Brain microvascular endothelial cell (primary cell): ENCODE measurements around the gene CYP11A1.

Experiments
- DNase-seq: peaks from one replicate; pipeline ENCODE4 v3.0.0-alpha.2; 2020
- H3K27ac ChIP-seq: fragments of 250-450 bp; sonication (Bioruptor Pico); 2 replicates; pipeline ENCODE4 v1.5.1; 2020; ENCODE audit warnings: mild to moderate bottlenecking, moderate library complexity
- H3K27me3 ChIP-seq: fragments of 250-450 bp; sonication (Bioruptor Pico); replicated peaks from 2 replicates; pipeline ENCODE4 v1.5.1; 2020; ENCODE audit warnings: mild to moderate bottlenecking
- H3K36me3 ChIP-seq: fragments of 250-450 bp; sonication (Bioruptor Pico); replicated peaks from 2 replicates; pipeline ENCODE4 v1.5.1; 2020; ENCODE audit warnings: mild to moderate bottlenecking
- H3K4me3 ChIP-seq: 2 replicates; pipeline ENCODE4 v1.5.1; 2011; ENCODE audit warnings: low read depth, mild to moderate bottlenecking, control low read depth, low read length, moderate library complexity
- in situ Hi-C: cut with HindIII; loops from 2 replicates; pipeline ENCODE4 v1.10.0; 2017; ENCODE audit warnings: low sequenced_read_pairs, low pct_ligation_motif_present
- TF ChIP-seq, protein P1 (sequence below): IDR thresholded peaks from 2 replicates; pipeline ENCODE4 v1.5.1; 2011; ENCODE audit warnings: low read depth, mild to moderate bottlenecking, moderate library complexity, low read length, control low read depth, inconsistent platforms; ENCODE audit errors: missing control alignments

CYP11A1 gene

GRCh38 chr15:74367296-74367854 is at the start of gene CYP11A1:
CYP11A1 (minus strand) TSS chr15:74367646; CDS start chr15:74367585, 61 bp downstream.
- Histone ChIP-seq H3K27me3 (no peaks in the 10 kb centered on the region), H3K27ac (no peak within 1 kb of the TSS), H3K4me3 (no peak within 1 kb of the TSS), H3K36me3 (no peaks in the 10 kb centered on the region)
- DNase-seq: no peak
- TF ChIP-seq, protein P1, sequence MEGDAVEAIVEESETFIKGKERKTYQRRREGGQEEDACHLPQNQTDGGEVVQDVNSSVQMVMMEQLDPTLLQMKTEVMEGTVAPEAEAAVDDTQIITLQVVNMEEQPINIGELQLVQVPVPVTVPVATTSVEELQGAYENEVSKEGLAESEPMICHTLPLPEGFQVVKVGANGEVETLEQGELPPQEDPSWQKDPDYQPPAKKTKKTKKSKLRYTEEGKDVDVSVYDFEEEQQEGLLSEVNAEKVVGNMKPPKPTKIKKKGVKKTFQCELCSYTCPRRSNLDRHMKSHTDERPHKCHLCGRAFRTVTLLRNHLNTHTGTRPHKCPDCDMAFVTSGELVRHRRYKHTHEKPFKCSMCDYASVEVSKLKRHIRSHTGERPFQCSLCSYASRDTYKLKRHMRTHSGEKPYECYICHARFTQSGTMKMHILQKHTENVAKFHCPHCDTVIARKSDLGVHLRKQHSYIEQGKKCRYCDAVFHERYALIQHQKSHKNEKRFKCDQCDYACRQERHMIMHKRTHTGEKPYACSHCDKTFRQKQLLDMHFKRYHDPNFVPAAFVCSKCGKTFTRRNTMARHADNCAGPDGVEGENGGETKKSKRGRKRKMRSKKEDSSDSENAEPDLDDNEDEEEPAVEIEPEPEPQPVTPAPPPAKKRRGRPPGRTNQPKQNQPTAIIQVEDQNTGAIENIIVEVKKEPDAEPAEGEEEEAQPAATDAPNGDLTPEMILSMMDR: no peak
- in situ Hi-C loops: loop anchor here (25.0 kb wide), 1 partner anchor 395 kb away; no protein-coding TSS in a partner anchor

DNA sequence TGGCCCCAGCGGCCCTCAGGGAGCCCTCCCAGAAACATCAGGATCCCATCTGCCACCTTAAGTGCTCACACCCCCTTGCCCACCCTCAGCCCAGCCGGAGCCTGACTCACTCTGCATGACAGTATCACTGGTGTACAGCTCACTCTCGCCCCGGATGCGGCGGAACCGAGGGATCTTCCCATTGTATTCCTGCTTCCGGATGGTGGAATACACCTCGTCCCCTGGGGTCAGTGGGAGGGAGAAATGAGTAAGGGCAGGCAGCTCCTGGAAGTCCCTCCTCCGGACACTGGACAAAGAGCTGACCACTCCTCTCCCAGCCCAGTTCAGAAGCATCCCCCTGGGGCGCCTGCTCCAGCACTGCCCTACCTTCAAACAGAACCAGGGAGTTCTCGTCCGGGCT is 49.8 kb upstream of the CYP11A1 start:
- Histone ChIP-seq H3K27ac (peak overlapping the region; percentile 13), H3K27me3 (no peaks in the 10 kb centered on the region), H3K4me3 (no peak overlapping the region), H3K36me3 (peaks cover 45% of the 10 kb centered on the region)
- in situ Hi-C loops: no loop called here
- TF ChIP-seq, protein P1: no peak
- DNase-seq: peak; percentile 59

DNA sequence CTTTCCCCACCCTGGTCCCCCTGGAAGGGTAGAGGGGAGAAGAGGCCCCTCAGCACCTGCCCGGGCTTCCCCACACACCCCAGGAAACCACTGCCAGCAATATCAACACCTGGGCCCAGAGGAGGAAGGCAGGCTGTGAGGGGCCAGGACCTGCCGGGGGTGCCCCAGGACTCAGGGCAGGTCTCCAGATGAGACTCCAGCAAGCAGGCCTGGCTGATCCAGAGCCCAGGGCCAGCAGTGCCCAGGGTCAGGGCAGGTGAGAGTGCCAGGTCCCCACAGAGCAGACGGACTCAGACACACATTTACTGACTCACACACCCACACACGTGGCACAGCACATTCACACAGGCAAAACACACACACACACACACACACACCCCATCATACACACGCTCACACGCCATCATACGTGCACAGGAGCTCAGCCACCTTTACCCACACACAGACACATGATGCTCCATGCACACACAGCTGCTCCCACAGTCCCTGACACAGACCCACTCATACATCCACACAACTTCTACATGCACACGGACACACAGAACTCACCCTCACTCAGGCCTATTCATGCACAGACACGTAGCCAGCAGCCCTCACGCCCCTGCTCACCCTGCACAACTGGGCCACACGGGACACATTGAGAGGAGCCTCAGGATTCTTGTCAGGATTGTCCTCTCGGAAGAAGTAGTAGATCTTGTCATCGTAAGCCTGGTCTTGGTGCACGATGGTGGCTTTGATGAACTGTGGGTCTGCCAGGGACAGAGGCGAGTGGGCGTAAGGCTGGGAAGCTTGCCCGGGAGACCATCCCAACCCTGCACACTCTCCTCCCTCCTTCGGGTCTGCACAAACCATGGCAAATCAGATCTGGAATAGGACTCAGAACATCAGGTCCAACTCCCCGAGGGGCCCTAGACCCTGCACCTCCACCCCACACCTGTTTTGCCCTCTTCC is 48.8 kb upstream of the CYP11A1 start:
- Histone ChIP-seq H3K36me3 (peaks cover 54% of the 10 kb centered on the region), H3K27me3 (no peaks in the 10 kb centered on the region), H3K27ac (no peak overlapping the region), H3K4me3 (no peak overlapping the region)
- no peak for DNase-seq
- TF ChIP-seq, protein P1: no peak
- in situ Hi-C loops: no loop called here

- Histone ChIP-seq H3K27me3 (no peaks in the 10 kb centered on the region), H3K27ac (no peak overlapping the region), H3K4me3 (no peak overlapping the region), H3K36me3 (peaks cover 67% of the 10 kb centered on the region)
- DNase-seq: no peak
- TF ChIP-seq, protein P1: no peak
- in situ Hi-C loops: no loop called here
These were observed 47.3 kb upstream of the CYP11A1 start for GRCh38 chr15:74414603-74415338.

DNA sequence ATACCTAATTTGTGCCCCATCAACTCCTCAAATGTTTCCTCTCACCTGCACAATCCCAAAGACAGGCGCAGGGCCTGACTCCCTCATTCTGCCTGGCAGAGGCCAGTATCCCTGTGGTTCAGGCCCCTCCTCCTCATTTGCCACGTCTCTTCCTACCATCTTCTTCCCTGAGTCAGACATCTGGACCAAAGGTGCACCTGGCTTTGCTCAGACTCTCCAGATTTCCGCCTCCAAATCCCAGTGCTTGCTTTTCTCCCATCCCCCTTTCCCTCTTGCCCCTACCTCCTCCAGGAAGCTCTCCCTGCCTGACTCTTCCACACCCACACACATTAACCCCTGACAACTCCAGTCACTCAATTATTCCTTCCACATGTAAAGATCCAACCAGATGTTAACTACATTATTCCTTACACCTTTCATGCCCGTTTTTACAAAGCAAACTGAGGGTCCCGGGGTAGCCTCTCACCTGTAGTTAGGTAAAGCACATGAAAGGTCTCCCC is 46.7 kb upstream of the CYP11A1 start:
- no peak overlapping the region for H3K27ac ChIP-seq
- TF ChIP-seq, protein P1: no peak
- H3K36me3 ChIP-seq: peaks cover 67% of the 10 kb centered on the region
- DNase-seq: no peak
- in situ Hi-C loops: no loop called here
- no peaks in the 10 kb centered on the region for H3K27me3 ChIP-seq
- H3K4me3 ChIP-seq: no peak overlapping the region
